GM21737 (cell line): ENCODE measurements around the gene MAPK8.
"Not testable (repeated sequence)": the region's sequence is repeated elsewhere in the genome, so short reads cannot be mapped to it uniquely, and the experiment has no call there.

ENCODE experiments used
- ATAC-seq: cut with Tn5 transposase; IDR thresholded peaks from one replicate; pipeline ENCODE4 v1.9.1; 2021; ENCODE audit warnings: mild to moderate bottlenecking, moderate library complexity; ENCODE audit not compliant: unreplicated experiment

The MAPK8 gene

DNA sequence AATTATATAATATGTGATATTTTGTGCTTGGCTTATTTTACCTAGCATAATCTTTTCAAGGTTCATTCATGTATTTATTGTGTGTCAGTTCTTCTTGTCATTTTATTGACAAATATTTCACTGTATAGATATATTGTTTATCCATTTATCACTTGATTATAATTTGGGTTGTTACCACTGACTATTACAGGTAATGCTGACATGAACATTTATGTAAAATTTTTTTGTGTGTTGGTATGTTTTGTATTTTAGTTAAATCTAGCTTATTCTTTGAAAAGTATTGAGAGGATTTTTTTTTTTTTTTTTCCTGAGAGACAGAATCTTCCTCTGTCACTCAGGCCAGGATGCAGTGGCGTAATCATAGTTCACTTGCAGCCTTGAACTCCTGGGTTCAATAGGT is 107.7 kb downstream of the MAPK8 start:
- ATAC-seq, result no peak

DNA sequence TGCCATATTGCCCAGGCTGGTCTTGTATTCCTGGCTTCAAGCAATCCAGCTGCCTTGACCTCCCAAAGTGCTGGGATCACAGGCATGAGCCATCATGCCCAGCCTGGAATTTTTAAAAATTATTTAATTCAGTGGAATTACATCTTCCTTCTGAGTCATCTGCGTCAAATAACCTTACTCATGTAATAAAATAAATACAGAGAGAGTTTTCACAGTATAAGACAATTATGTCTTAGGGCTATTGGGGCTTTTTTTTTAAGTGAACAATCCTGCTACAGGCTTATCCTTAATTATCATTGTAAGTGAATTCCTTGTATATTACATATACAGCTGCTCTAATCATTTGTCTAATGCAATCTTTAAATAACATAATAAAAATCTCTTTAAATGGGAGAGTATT is 108.3 kb downstream of the MAPK8 start:
- ATAC-seq, result no peak

GRCh38 chr10:48416584-48417232 is 110.2 kb downstream of the MAPK8 start:
- ATAC-seq, result no peak

GRCh38 chr10:48417374-48417773 is 110.9 kb downstream of the MAPK8 start:
- ATAC-seq, result no peak

DNA sequence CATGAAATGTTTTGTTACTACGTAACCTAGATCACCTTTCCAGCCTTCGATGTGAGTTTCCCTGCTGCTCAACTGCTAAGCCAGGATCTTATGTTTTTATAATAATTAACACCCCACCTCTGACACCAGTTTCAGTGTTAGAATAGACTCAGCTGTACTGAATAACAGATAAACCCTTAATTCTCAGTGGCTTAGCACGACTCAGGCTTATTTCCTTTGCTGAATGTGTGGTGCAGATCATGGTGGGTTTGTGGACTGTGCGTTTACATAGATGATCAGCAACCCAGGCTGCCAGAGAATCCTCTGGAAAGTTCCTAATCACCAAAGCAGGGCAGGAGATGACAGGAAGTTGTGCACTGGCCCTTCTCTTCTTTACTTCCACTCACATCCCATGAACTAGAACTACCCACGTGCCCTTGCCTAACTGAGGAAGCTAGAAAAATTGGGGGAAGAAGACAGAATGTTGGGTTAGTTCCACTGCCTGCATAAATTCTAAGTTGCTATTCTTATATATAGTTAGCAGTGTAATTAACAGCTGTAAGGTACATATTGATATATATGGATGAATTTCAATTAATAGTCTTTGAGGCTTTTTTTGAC is 111.8 kb downstream of the MAPK8 start:
- ATAC-seq, result no peak

DNA sequence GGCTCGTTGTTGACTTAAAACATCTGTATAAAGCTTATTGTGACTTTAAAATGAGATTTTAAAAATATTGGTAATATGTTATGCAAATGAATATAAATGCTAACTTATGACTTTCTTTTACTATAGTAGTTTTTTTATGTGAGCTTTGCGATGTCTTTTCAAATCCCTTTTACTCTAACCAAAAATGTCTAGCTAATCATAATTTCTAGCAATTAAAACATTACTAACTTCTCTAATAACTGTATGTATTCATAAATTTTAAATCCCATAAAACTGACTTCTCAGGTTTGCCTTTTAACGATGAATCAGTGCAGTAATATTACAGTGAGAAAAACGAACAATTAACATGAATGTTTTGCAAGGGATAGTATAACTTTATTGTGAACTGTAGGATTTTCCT is 113.2 kb downstream of the MAPK8 start:
- no peak for ATAC-seq

GRCh38 chr10:48421862-48422261 is 115.4 kb downstream of the MAPK8 start:
- ATAC-seq, result not testable (repeated sequence)

GRCh38 chr10:48423884-48424283 is 117.4 kb downstream of the MAPK8 start:
- ATAC-seq, result no peak

DNA sequence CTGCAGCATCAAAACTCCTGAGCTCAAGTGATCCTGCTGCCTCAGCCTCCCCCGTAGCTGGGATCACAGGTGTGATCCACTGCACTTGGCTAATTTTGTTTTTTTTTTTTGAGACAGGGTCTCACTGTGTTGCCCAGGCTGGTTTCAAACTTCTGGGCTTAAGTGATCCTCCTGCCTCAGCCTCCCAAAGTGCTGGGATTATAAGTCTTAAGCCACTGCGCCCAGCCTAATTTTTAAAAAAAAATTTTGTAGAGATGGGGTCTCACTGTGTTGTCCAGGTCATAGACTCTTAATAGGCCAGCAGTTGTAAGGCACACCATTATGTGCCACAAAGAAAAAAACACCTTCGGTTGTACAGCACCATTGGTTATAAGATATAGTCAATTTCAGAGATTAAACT is 122.4 kb downstream of the MAPK8 start:
- ATAC-seq, result no peak

- ATAC-seq, result no peak
Observed at GRCh38 chr10:48429309-48429708, 122.8 kb downstream of the MAPK8 start.

GRCh38 chr10:48430402-48430993 is 124.0 kb downstream of the MAPK8 start:
- no peak for ATAC-seq

DNA sequence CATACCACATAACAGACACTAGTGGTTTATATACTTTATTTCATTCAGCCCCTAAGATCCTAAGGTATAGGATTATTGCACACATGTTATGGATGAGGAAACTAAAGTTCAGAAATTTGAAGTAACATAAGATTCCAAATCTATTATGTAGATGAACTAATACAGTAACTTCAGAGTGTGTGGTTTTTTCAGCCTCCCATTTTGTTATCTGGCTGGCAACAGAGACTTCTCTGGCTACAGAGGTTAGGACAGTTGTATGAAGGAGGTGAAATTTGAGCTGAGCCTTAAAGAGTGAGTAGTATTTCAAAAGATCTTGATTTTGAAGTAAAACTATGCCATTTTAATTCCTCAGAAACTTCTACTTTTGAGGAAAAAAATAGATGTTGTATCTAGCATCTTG is 125.4 kb downstream of the MAPK8 start:
- no peak for ATAC-seq

- ATAC-seq, result no peak
Observed at GRCh38 chr10:48437546-48437945, 131.1 kb downstream of the MAPK8 start.

- no peak for ATAC-seq
Observed at GRCh38 chr10:48439031-48439430, 132.6 kb downstream of the MAPK8 start.

- no peak for ATAC-seq
Observed at GRCh38 chr10:48439581-48440041, 133.1 kb downstream of the MAPK8 start.

GRCh38 chr10:48440771-48441170 is 134.3 kb downstream of the MAPK8 start:
- ATAC-seq, result no peak

DNA sequence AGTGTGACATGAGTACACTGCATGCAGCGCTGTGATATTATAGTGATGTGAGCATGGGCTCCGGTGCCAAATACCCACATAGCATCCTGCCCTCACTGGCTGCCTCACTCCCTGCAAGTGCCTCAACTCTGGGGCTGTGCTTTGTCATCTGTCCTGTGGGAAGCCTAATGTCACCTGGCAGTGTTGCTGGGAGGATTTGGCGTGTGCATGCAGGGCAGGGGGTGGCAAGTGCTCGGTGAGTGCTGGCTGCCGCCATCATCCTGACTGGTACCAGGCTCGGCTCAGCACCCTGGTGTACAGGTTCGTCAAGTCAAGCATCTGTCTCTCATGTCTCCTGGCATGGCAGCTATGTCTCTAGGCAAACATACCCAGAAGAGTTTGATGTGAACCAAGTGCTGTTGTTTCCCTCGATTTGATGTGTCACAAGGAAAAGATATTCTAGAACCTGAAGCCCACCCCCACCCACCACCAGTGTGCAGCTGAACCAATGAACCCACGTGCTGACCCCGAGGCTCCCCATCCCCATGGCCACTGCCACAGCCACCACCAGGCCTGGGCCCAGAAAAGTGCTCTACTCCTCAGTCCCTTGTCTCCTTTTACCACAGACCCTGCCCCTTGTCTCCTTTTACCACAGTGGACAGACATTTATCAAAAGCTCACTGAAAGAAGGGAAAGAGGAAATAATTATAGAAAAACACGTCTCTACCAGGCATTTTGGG is 135.8 kb downstream of the MAPK8 start:
- no peak for ATAC-seq

GRCh38 chr10:48442809-48443177 is 136.3 kb downstream of the MAPK8 start:
- no peak for ATAC-seq

DNA sequence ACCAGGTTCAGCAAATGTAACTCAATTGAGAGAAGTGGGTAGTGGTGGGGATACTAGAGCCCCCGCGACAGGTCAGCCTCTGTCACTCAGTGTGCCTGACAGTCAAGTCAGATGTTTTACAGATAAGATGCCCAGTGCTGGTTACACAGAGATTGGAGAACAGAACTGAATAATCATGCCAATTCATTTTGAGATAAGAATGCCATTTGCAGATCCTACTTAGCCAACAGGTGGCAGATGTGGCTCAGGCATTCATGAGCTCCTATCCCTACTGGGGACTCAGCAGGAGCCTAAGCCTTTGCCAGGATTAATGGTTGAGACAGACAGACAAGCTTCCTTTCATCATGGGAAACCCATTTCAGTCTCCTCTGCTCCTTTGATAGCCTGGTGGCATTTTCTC is 137.8 kb downstream of the MAPK8 start:
- no peak for ATAC-seq

DNA sequence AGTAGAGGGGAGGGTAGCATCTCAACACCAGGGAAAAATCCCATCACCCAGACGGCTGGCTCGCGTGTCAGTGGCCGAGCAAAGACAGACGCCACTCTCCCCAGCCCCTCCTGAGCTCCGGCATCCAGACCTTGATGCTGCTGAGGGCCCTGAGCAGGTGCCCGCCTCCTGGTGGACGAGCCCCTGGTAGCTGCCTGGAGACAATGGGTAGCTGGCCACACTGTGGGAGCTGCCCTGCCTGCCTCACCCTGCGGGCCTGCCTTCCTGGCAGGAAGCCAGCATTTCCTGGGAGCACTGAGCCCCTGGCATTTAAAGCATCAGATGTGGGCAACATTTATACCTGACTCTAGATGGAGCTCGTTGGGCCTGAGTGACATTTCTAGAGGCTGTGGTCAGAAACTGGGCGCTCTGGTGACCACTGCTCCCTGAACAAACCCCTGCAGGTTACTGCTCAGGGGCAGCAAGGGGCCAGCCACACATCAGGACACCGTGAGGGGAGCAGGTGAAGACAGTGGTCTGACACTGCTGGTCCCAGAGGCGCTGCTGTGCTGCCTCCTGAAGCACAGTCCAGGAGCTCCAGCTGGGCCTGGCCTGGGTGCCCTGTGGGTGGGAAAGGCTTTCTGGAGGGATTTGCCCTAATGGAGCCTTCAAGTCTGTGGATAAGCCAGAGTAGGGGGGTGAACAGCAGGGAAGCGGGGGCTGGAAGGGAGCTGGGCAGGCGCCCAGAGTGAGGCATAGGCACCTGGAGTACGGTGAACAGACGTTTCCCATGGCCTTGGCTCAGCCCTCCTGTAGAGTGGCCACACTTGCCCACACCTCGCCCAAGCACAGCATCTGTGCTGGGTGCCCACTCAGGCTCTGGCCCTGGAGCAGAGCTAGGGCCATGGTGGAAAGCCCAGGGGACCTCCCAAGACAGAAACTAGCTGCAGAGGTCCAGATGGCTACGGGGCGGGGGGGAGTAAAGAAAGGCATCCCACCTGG is 138.7 kb downstream of the MAPK8 start:
- ATAC-seq, result no peak

- ATAC-seq, result no peak
Observed at GRCh38 chr10:48445932-48446331, 139.5 kb downstream of the MAPK8 start.
